Measurements from ENCODE around the gene CDC42BPA. TPM values are rescaled to one million over a fixed set of nuclear protein-coding genes. Genes with fewer than 3 reads are reported as not detected.

The CDC42BPA gene
- total and polyA plus RNA-seq, 2 donors (not counting 3 experiments of a cell fraction or from before 2014, with no cell fraction given) = 26.1 to 92.6 TPM

GRCh38 chr1:227059076-227059475 lies 259.2 kb downstream of the CDC42BPA start:
- TF ChIP-seq POLR2A (IDR thresholded peaks at IDR 0.05; ENCODE audit: low read depth, low read length) (no peak), JUN (IDR thresholded peaks at IDR 0.05; ENCODE audit: borderline replicate concordance, insufficient read depth, insufficient read length, low read depth) (no peak), POLR2AphosphoS5 (IDR thresholded peaks at IDR 0.05; ENCODE audit: insufficient read depth, low read depth, low read length) (no peak), GATA2 (IDR thresholded peaks at IDR 0.05; ENCODE audit: insufficient read depth, insufficient read length, low read depth, low read length) (no peak), MYC (IDR thresholded peaks at IDR 0.05; ENCODE audit: low read depth, low read length) (no peak), FOS (IDR thresholded peaks at IDR 0.05; ENCODE audit: borderline replicate concordance, insufficient read depth, low read length) (no peak), EZH2 (IDR thresholded peaks at IDR 0.05; ENCODE audit: borderline replicate concordance, low read depth, low read length, severe bottlenecking) (no peak)
- TF ChIP-seq, protein P1, sequence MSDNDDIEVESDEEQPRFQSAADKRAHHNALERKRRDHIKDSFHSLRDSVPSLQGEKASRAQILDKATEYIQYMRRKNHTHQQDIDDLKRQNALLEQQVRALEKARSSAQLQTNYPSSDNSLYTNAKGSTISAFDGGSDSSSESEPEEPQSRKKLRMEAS (IDR thresholded peaks at IDR 0.05; ENCODE audit: insufficient read depth, insufficient read length) = no peak
- TF ChIP-seq, protein P2, sequence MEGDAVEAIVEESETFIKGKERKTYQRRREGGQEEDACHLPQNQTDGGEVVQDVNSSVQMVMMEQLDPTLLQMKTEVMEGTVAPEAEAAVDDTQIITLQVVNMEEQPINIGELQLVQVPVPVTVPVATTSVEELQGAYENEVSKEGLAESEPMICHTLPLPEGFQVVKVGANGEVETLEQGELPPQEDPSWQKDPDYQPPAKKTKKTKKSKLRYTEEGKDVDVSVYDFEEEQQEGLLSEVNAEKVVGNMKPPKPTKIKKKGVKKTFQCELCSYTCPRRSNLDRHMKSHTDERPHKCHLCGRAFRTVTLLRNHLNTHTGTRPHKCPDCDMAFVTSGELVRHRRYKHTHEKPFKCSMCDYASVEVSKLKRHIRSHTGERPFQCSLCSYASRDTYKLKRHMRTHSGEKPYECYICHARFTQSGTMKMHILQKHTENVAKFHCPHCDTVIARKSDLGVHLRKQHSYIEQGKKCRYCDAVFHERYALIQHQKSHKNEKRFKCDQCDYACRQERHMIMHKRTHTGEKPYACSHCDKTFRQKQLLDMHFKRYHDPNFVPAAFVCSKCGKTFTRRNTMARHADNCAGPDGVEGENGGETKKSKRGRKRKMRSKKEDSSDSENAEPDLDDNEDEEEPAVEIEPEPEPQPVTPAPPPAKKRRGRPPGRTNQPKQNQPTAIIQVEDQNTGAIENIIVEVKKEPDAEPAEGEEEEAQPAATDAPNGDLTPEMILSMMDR (IDR thresholded peaks at IDR 0.05; ENCODE audit: extremely low read depth in 1 of 2, insufficient read depth in 1 of 2, low read depth in 1 of 2, low read length in 2 of 2) = no peak
- intact Hi-C loops (cut with micrococcal nuclease) (no loop called here), dilution Hi-C loops (cut with MboI; ENCODE audit: extremely low pct_ligation_motif_present, low sequenced_read_pairs) (no loop called here)
- Histone ChIP-seq H3K9ac (replicated peaks; ENCODE audit: extremely low read depth, insufficient read depth, low read length) (no peak overlapping the region), H4K20me1 (replicated peaks; ENCODE audit: control insufficient read depth, extremely low read depth, insufficient read depth, low read length) (no peaks in the 10 kb centered on the region), H3K79me2 (ENCODE audit: control insufficient read depth, insufficient read depth, low read length) (no peaks in the 10 kb centered on the region), H3K27me3 (ENCODE audit: control insufficient read depth in 2 of 2, insufficient read depth in 2 of 2, low read length in 2 of 2) (no peaks in the 10 kb centered on the region), H3K9me1 (replicated peaks; ENCODE audit: control insufficient read depth, extremely low read depth, insufficient read depth, low read length) (no peaks in the 10 kb centered on the region), H3K4me3 (replicated peaks in 1 of 3; ENCODE audit: insufficient read depth in 1 of 3, low read depth in 1 of 3, low read length in 3 of 3) (no peak overlapping the region), H3K4me1 (ENCODE audit: control insufficient read depth, extremely low read depth, insufficient read depth, low read length) (peaks cover 12% of the 10 kb centered on the region), H3K27ac (ENCODE audit: insufficient read depth, low read depth, low read length) (no peak overlapping the region), H3K4me2 (ENCODE audit: insufficient read depth, low read length) (no peak overlapping the region), H3K36me3 (ENCODE audit: control insufficient read depth in 2 of 2, extremely low read depth in 1 of 2, insufficient read depth in 2 of 2, low read length in 2 of 2) (no peaks in the 10 kb centered on the region), H2AFZ (ENCODE audit: low read depth, low read length) (no peak overlapping the region), H3K9me3 (replicated peaks; ENCODE audit: control insufficient read depth, insufficient read depth, low read length) (no peaks in the 10 kb centered on the region)
- BruUV-seq (replicated peaks) = no TSS peak
- ChIA-PET POLR2A (no interaction called here), CTCF (interaction anchor here (0.8 to 1.1 kb wide), 2 partner anchors 8 to 13 kb away, joined by 3 read pairs; no protein-coding TSS in a partner anchor)
- no peak for FAIRE-seq
- DNase-seq (ENCODE audit: low read depth, low spot score) = no peak

Data from endothelial cell of umbilical vein (primary cell).